PC-3 (cell line): ENCODE data around the gene TAF1C. TPM values are rescaled to one million over a fixed set of nuclear protein-coding genes. Genes with fewer than 3 reads are reported as not detected.

Experiments used
- ATAC-seq: fragments of 200-7000 bp; cut with Tn5 transposase; 2 replicates; pipeline ENCODE4 v1.9.1; 2020; ENCODE audit warnings: mild to moderate bottlenecking, moderate library complexity
- BruUV-seq: library from RNA; stranded (reverse); fragments of 400-500 nt; replicated peaks from 2 replicates; lab custom pipeline; 2021; lab: Mats Ljungman, UMichigan
- CTCF ChIA-PET: fragments of 300-600 bp; sonication (Branson Sonifier 250); formaldehyde crosslinking; loops from one replicate; lab custom pipeline; 2022; ENCODE audit warnings: antibody characterized with exemption; lab: Charles Lee
- POLR2A ChIA-PET: fragments of 300-600 bp; sonication (Branson Sonifier 250); formaldehyde crosslinking; loops from one replicate; lab custom pipeline; 2022; ENCODE audit warnings: antibody characterized with exemption; ENCODE audit not compliant: unreplicated experiment; lab: Charles Lee
- DNase-seq: peaks from one replicate; pipeline ENCODE4 v3.0.0-alpha.2; 2015
- H2AFZ ChIP-seq: fragments of 300-600 bp; sonication (generic); 2 replicates; pipeline ENCODE4 v1.6.0; 2016; ENCODE audit warnings: antibody characterized with exemption, low read length
- H3F3A ChIP-seq: fragments of 300-600 bp; sonication (generic); one replicate; pipeline ENCODE4 v1.6.0; 2017; ENCODE audit warnings: antibody characterized with exemption, low read length, control low read depth, mild to moderate bottlenecking; ENCODE audit not compliant: unreplicated experiment
- H3K27ac ChIP-seq: fragments of 300-600 bp; sonication (generic); 2 replicates; pipeline ENCODE4 v1.5.1; 2016; ENCODE audit warnings: mild to moderate bottlenecking, low read length
- H3K27me3 ChIP-seq: fragments of 300-600 bp; sonication (generic); 2 replicates; pipeline ENCODE4 v1.6.1; 2016; ENCODE audit warnings: low read length, mixed read lengths
- H3K36me3 ChIP-seq: fragments of 300-600 bp; sonication (generic); 2 replicates; pipeline ENCODE4 v1.6.1; 2016; ENCODE audit warnings: low read depth, mixed run types, low read length, mixed read lengths
- H3K4me1 ChIP-seq: fragments of 300-600 bp; sonication (generic); 2 replicates; pipeline ENCODE4 v1.5.1; 2016; ENCODE audit warnings: low read length; ENCODE audit not compliant: insufficient read depth
- H3K4me2 ChIP-seq: fragments of 300-600 bp; sonication (generic); 2 replicates; pipeline ENCODE4 v1.6.0; 2016; ENCODE audit warnings: low read length
- H3K4me3 ChIP-seq: fragments of 300-600 bp; sonication (generic); 2 replicates; pipeline ENCODE4 v1.5.1; 2016; ENCODE audit warnings: mild to moderate bottlenecking, low read length, mixed read lengths
- H3K79me2 ChIP-seq: fragments of 300-600 bp; sonication (generic); 2 replicates; pipeline ENCODE4 v1.6.1; 2017; ENCODE audit warnings: low read length, mixed read lengths
- H3K9ac ChIP-seq: fragments of 300-600 bp; sonication (generic); 2 replicates; pipeline ENCODE4 v1.6.0; 2016; ENCODE audit warnings: mild to moderate bottlenecking, low read length
- H3K9me2 ChIP-seq: fragments of 300-600 bp; sonication (generic); replicated peaks from 2 replicates; pipeline ENCODE4 v1.6.1; 2016; ENCODE audit warnings: mixed run types, low read length, mixed read lengths
- H3K9me3 ChIP-seq: fragments of 300-600 bp; sonication (generic); 2 replicates; pipeline ENCODE4 v1.6.1; 2016; ENCODE audit warnings: low read length, mixed read lengths
- H4K20me1 ChIP-seq: fragments of 300-600 bp; sonication (generic); 2 replicates; pipeline ENCODE4 v1.6.1; 2016; ENCODE audit warnings: low read length, mixed read lengths
- CTCF ChIP-seq: fragments of 300-600 bp; sonication (generic); conservative IDR thresholded peaks from 2 replicates; pipeline ENCODE4 v1.5.1; 2017; ENCODE audit warnings: antibody characterized with exemption, low read depth, mild to moderate bottlenecking, low read length
- EZH2 ChIP-seq: fragments of 300-600 bp; sonication (generic); IDR thresholded peaks from one replicate; pipeline ENCODE4 v1.6.1; 2017; ENCODE audit warnings: antibody characterized with exemption, mild to moderate bottlenecking, low read length; ENCODE audit not compliant: unreplicated experiment
- EZH2phosphoT487 ChIP-seq: fragments of 300-600 bp; sonication (generic); IDR thresholded peaks from 2 replicates; pipeline ENCODE4 v1.6.1; 2018; ENCODE audit warnings: mild to moderate bottlenecking, antibody characterized with exemption, low read length, borderline replicate concordance
- intact Hi-C: fragments of 100-400 bp; cut with micrococcal nuclease; formaldehyde crosslinking; loops from 2 replicates; pipeline ENCODE4 v1.9.0; 2023
- total RNA-seq: library from RNA; depleted of rRNA; stranded (reverse); fragments of >200 nt; gene quantifications from 2 replicates; pipeline ENCODE4 v1.2.3, GENCODE V29; 2014

Gene TAF1C
- total RNA-seq, 1 experiment from 2014 or later: 21.8 TPM

DNA sequence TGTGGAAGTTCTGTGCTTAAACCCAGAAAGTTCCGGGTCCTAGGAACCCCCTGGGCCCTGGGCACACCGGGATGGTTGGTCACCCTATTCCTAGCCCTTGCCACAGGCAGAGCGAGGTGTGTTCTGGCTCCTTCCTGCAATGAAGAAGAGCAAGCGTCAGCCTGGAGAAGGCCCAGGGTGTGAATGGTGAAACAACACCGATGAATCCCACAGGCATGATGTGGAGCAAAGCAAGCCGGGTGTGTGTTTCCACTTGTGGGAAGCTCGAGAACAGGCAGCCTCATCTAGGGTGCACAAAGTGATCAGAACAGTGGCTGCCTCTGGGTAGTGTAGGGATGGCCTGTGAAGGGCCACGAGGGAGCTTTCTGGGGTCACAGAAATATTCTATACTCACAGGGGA lies 39.2 kb upstream of the TAF1C start:
- Histone ChIP-seq H3K27me3 (no peaks in the 10 kb centered on the region), H3K9me2 (no peaks in the 10 kb centered on the region), H3K4me3 (no peak overlapping the region), H3K4me1 (peaks cover 25% of the 10 kb centered on the region), H3K9me3 (no peaks in the 10 kb centered on the region), H3F3A (no peaks in the 10 kb centered on the region), H4K20me1 (no peaks in the 10 kb centered on the region), H3K9ac (no peak overlapping the region), H3K79me2 (no peaks in the 10 kb centered on the region), H3K27ac (no peak overlapping the region), H2AFZ (no peak overlapping the region), H3K4me2 (no peak overlapping the region), H3K36me3 (no peaks in the 10 kb centered on the region)
- TF ChIP-seq EZH2phosphoT487 (no peak), EZH2 (no peak), CTCF (no peak)
- intact Hi-C loops: no loop called here
- BruUV-seq: no TSS peak
- CTCF ChIA-PET: no interaction called here
- POLR2A ChIA-PET: no interaction called here
- DNase-seq (no peak), ATAC-seq (no peak)

GRCh38 chr16:84225571-84225970 lies 38.7 kb upstream of the TAF1C start:
- no peaks in the 10 kb centered on the region for H3K36me3 ChIP-seq
- no peak overlapping the region for H3K4me2 ChIP-seq
- no peaks in the 10 kb centered on the region for H3F3A ChIP-seq
- no peak for TF ChIP-seq CTCF
- no peak for TF ChIP-seq EZH2phosphoT487
- no peak for TF ChIP-seq EZH2
- no peaks in the 10 kb centered on the region for H4K20me1 ChIP-seq
- no peak overlapping the region for H3K9ac ChIP-seq
- no peak overlapping the region for H3K4me3 ChIP-seq
- BruUV-seq: no TSS peak
- no peak for DNase-seq
- H3K79me2 ChIP-seq: no peaks in the 10 kb centered on the region
- no peaks in the 10 kb centered on the region for H3K9me3 ChIP-seq
- ATAC-seq: no peak
- POLR2A ChIA-PET: no interaction called here
- H3K9me2 ChIP-seq: no peaks in the 10 kb centered on the region
- H2AFZ ChIP-seq: no peak overlapping the region
- no peaks in the 10 kb centered on the region for H3K27me3 ChIP-seq
- no peak overlapping the region for H3K27ac ChIP-seq
- peaks cover 25% of the 10 kb centered on the region for H3K4me1 ChIP-seq
- CTCF ChIA-PET: no interaction called here
- intact Hi-C loops: no loop called here

DNA sequence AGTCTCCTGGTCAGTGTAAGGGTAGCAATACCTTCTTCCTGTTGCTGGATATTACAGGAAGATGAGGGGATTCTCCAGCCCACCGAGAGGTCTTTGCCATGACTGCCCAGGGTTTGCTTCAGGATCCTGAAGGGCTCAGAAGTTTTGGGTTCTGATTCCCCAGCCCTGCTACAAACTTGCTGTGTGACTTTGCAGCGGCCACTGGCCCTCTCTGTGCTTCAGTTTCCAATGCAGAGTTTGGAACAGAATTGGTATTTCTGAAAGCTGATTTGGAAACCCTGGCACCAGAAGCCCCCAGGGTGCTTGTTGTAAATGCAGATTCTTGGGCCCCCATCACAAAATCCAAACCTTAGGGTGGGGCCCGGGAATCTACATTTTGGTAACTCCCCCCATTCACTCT lies 38.3 kb upstream of the TAF1C start:
- Histone ChIP-seq H3K36me3 (no peaks in the 10 kb centered on the region), H3K9me2 (no peaks in the 10 kb centered on the region), H3K4me1 (peaks cover 25% of the 10 kb centered on the region), H3K9me3 (no peaks in the 10 kb centered on the region), H4K20me1 (no peaks in the 10 kb centered on the region), H3K4me2 (no peak overlapping the region), H3F3A (no peaks in the 10 kb centered on the region), H3K4me3 (no peak overlapping the region), H3K27ac (no peak overlapping the region), H2AFZ (no peak overlapping the region), H3K9ac (no peak overlapping the region), H3K79me2 (no peaks in the 10 kb centered on the region), H3K27me3 (no peaks in the 10 kb centered on the region)
- TF ChIP-seq EZH2phosphoT487 (no peak), EZH2 (no peak), CTCF (no peak)
- DNase-seq: no peak
- ATAC-seq: no peak
- intact Hi-C loops: no loop called here
- ChIA-PET POLR2A (no interaction called here), CTCF (no interaction called here)
- no TSS peak for BruUV-seq
